Dermis microvascular lymphatic vessel endothelial cell (primary cell): ENCODE data around the gene DLGAP1. TPM values are rescaled to one million over a fixed set of nuclear protein-coding genes. Genes with fewer than 3 reads are reported as not detected.
A peak's percentile ranks its signal among the peaks of the same experiment; 100 is the strongest.

Experiments used
- DNase-seq, 2 donors: peaks; one replicate each; pipeline versions ENCODE4 v3.0.0 to v3.0.0-alpha.2; 2010; ENCODE audit warnings: low read depth in 2 of 2
- total RNA-seq: library from RNA; depleted of rRNA; stranded (reverse); fragments of >200 nt; gene quantifications from 2 replicates; pipeline ENCODE4 v1.2.1, GENCODE V29; 2014

DLGAP1 gene
- total RNA-seq, 1 donor from 2014 or later = 0.13 TPM

GRCh38 chr18:3871687-3872086 is 583.4 kb downstream of the DLGAP1 start:
- no peak for DNase-seq

DNA sequence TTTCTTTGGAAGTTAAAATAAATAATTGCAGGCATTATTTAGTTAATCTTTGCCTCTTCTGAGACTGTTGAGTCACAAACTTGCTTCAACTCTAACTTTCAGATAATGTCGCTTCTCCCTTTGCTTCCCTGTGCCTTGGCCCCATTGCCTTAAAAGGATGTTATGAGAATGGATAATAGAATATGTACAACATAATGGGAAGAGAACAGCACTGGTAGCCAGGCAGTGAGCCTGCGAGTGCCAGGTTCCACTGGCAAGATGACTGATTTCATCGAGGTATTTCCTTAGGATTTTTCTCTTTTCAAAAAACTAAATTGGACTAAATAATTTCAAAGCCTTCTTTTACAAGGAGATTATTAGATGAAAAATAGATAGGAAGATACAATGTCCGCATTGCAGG is 584.2 kb downstream of the DLGAP1 start:
- DNase-seq = no peak

GRCh38 chr18:3869848-3870247 is 585.3 kb downstream of the DLGAP1 start:
- DNase-seq = peak; percentile 46 to 67

DNA sequence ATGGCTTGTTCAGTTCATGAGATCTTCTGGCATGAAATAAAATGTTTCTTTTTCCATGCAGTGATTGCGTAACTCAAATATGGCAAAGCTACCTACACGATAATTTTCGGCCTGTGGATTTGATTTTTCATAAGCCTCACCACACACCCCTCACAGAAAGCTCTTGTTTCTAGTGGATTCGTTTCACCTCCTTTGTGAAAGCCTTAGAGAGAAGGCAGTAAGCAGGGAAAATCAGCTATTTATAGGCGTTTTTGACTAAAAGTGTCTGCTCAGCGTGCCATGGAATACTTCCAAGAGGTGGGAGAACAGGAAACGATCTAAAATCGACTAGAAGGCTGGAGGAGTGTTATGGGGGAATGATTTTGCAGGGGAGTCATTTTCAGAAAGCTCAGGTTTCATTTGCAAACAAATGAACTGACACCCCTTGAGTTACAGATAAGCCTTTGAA is 587.2 kb downstream of the DLGAP1 start:
- no peak for DNase-seq

- DNase-seq = no peak
These were observed 587.9 kb downstream of the DLGAP1 start for GRCh38 chr18:3867236-3867635.

- no peak for DNase-seq
These were observed 590.3 kb downstream of the DLGAP1 start for GRCh38 chr18:3864669-3865298.

- no peak for DNase-seq
These were observed 591.5 kb downstream of the DLGAP1 start for GRCh38 chr18:3863593-3863992.

DNA sequence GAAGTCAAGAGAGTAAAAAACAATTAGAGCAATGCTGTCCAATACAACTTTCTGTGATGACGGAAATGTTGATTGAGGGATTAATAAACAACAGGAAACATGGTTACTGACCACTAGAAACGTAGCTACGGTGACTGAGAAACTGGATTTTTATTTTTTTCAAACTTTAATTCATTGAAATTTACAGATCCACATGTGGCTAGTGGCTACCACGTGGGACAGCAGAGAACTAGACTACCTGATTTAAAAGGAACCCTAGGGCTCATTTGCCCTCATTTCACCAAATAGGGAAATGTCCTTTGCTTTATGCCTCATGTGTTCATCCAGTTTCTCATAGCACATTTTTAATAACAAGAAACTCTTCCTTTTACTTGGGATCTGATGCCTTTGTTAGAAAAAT is 592.1 kb downstream of the DLGAP1 start:
- no peak for DNase-seq

- DNase-seq = no peak
These were observed 593.6 kb downstream of the DLGAP1 start for GRCh38 chr18:3861495-3861894.

- no peak for DNase-seq
These were observed 597.6 kb downstream of the DLGAP1 start for GRCh38 chr18:3857544-3857943.

DNA sequence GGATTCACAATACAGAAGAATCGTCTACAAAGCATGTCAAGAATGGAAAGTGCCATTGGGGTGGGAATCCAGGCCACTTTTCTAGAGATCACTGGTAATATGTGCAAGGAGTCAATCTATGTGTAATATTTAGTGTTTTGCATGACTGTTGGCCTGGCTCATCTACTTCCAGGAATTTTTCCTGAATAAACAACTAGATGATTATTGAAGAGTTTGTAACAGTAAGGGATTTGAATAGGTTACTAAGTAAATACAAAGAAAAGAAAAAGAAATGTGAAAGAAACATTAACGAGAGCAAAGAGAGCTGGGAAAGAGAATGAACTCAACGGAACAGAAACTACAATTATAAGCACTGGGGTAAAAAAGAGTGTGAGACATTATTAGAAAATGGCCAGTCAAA is 599.1 kb downstream of the DLGAP1 start:
- DNase-seq = no peak

GRCh38 chr18:3852321-3852720 is 602.8 kb downstream of the DLGAP1 start:
- no peak for DNase-seq

DNA sequence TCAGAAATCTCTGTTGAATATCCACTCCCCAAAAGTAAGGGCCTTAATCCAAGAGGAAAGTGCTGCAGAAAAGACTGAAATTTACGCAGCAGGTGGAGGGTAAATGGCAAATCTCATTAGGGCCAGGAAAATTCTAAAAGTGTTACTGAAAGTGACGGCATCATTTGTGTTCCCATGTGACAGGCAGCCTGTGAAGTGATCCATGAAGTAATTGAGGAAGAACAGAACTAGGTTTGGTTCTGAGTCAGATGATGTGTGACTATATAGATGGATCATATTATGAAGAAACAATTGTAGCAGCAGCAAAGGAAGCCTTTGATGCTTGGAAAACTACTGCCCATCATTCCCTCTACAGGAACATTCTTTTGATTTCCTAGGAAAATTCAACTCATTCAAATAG is 603.9 kb downstream of the DLGAP1 start:
- DNase-seq = no peak

GRCh38 chr18:3848316-3848715 is 606.8 kb downstream of the DLGAP1 start:
- DNase-seq = no peak

DNA sequence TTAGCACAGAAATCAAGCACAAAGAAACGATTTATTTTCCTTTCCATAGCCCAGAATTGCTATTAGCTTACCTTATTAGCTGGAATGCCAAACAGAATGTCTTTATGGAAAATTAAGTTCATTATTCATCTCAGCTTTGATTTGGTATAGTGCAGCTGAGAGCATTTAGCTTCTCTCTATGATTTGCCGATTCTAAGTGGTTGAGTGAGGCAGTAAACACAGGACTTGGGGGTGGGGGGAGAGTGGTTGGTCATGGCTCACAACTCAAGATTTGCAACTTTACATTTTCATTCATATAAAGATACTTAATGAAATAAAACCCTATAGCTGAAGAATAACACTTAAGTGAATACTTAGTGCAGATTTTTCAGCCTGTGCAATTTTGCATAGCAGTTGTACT is 609.9 kb downstream of the DLGAP1 start:
- DNase-seq = no peak

DNA sequence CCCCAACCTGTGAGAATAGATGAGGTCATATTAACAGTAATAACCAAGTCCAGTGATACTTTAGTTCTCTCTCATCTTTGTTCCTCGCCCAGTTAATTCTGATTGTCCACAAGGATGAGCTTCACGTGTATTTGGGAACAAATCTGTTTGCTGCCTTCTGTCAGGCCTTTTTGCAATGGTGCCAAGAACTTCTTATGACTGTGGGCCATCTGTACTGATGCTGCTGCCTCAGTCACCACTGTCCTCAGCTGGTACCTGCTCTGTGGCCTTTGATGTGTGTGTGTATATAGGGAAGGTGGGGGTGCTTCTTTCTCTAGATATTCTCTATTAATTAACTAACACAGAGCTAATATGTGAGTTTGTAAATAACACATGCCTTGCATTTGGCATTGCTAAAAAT is 612.3 kb downstream of the DLGAP1 start:
- DNase-seq = no peak

DNA sequence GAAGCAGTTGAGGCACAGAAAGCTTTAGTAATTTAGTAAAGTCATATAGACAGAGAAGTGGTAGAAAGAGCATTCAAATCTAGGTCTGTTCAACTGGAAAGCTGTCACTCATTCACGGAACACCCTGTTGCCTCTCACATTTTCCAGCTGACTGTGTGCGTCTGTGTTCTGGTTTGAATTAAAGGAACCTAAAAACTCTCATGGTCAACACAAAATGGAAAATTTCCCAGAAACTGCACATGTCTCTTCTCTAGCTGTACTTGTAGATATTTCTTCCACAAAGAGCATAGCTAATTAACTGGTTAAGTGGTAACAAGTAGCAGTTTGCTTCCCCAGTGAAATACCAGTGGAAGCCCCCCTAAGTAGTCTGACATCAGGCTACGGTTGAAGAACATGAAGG is 614.3 kb downstream of the DLGAP1 start:
- no peak for DNase-seq

GRCh38 chr18:3839581-3839981 is 615.5 kb downstream of the DLGAP1 start:
- no peak for DNase-seq

DNA sequence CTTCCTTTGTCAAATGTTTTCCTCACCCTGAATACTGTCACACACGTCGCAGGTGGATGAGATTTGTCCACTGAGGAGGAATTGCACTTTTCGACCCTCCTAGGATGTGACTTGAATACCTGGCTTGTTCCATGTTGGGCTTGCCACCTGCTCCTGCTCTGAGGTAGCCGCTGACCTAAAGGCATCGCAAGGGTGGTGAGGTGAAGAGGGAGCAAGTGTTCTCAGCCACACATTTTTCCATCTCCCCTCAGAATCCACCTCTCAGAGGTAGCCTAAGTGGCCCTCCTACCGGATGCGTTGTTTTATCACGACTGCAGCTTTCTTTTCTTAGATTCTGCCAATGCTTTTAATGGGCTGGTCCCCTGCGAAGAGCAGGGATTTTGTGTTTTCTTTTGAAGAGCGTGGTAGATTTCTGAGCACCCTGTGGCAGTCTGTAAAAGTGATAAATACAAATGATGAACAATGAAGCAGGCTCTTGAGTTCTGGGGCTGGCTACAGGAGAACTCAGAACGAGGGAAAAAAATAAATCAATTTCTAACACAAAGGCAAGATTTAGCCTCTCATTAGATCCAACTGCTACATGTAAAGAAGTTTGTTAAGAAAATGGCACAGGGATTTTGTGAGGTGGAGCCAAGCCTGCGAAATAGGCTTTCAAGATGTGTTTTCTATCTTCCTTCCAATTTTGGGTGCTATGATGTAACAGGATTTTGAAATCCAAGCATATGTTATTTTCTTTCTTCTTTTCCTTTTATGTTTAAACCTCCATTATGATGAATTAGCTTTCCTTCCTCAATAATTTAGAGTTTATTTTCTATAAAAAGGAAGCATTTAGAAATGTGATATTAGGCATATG is 618.4 kb downstream of the DLGAP1 start:
- DNase-seq = no peak

DNA sequence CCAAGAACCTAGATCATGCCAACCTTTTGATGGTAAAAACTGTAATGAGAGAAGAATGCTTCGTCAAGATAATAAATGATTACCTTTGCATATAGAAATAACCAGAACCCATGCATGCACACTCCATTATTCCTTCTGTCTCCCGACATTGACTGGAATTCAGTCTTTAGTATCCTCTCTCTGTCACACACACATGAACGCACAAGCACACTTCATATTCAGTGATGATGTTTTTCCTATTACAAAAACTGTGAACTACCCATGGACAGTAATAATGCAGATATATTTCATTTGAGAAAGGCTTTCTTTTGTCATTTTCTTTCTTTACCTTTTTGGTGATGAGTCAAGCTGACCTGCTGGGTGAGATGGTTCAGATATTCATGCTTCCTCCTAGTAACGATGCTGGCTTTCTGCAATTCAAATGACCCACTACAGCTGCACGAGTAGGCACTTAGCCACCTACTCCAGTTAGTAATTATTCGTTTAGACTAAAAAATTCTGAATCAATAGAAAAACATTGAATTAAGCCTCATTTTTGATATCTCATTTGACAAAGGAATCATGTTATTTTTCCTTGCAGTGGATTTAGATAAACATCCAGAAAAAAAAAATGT is 623.0 kb downstream of the DLGAP1 start:
- no peak for DNase-seq

- DNase-seq = no peak
These were observed 624.5 kb downstream of the DLGAP1 start for GRCh38 chr18:3830604-3831003.

GRCh38 chr18:3827236-3827845 is 627.8 kb downstream of the DLGAP1 start:
- DNase-seq = no peak
